Neural crest cell (in vitro differentiated cells): ENCODE data around the gene EGR1. TPM values are rescaled to one million over a fixed set of nuclear protein-coding genes. Genes with fewer than 3 reads are reported as not detected.
A peak's percentile ranks its signal among the peaks of the same experiment; 100 is the strongest.

Source experiments
- DNase-seq: peaks from one replicate; pipeline ENCODE4 v3.0.0; 2021; ENCODE audit warnings: low read depth, mixed read lengths, low spot score
- H3K27ac Mint-ChIP-seq: one replicate; pipeline ENCODE4 v1.8.0; 2021; ENCODE audit warnings: mild to moderate bottlenecking, mixed read lengths; ENCODE audit not compliant: unreplicated experiment
- H3K27me3 Mint-ChIP-seq: 2 replicates; pipeline ENCODE4 v1.8.0; 2021; ENCODE audit warnings: low read depth, mild to moderate bottlenecking, mixed read lengths
- H3K36me3 Mint-ChIP-seq: 2 replicates; pipeline ENCODE4 v1.8.0; 2021; ENCODE audit warnings: low read depth, mild to moderate bottlenecking, mixed read lengths
- H3K4me1 Mint-ChIP-seq: 2 replicates; pipeline ENCODE4 v1.8.0; 2021; ENCODE audit warnings: mixed read lengths
- H3K4me3 Mint-ChIP-seq: one replicate; pipeline ENCODE4 v1.8.0; 2021; ENCODE audit warnings: mild to moderate bottlenecking, mixed read lengths
- H3K9me3 Mint-ChIP-seq: 2 replicates; pipeline ENCODE4 v1.8.0; 2021; ENCODE audit warnings: mixed read lengths
- CTCF ChIP-seq: fragments of 200-600 bp; sonication (generic); conservative IDR thresholded peaks from 2 replicates; pipeline ENCODE4 v1.5.0; 2021; ENCODE audit warnings: antibody characterized with exemption, mild to moderate bottlenecking
- total RNA-seq: library from RNA; stranded (reverse); gene quantifications from 2 replicates; pipeline ENCODE4 v1.2.1, GENCODE V29; 2021

Gene EGR1
- total RNA-seq, 1 donor from 2014 or later: 21.5 TPM

GRCh38 chr5:138444774-138445546 lies 20.3 kb upstream of the EGR1 start:
- H3K4me3 Mint-ChIP-seq: no peak overlapping the region
- no peak for TF ChIP-seq CTCF
- H3K27me3 Mint-ChIP-seq: no peaks in the 10 kb centered on the region
- H3K36me3 Mint-ChIP-seq: no peaks in the 10 kb centered on the region
- H3K4me1 Mint-ChIP-seq: peaks cover 26% of the 10 kb centered on the region
- DNase-seq: no peak
- no peak overlapping the region for H3K27ac Mint-ChIP-seq
- no peaks in the 10 kb centered on the region for H3K9me3 Mint-ChIP-seq

- Mint-ChIP-seq H3K27ac (no peak overlapping the region), H3K27me3 (no peaks in the 10 kb centered on the region), H3K4me3 (no peak overlapping the region), H3K4me1 (peaks cover 22% of the 10 kb centered on the region), H3K36me3 (no peaks in the 10 kb centered on the region), H3K9me3 (no peaks in the 10 kb centered on the region)
- no peak for DNase-seq
- TF ChIP-seq CTCF: no peak
Observed at GRCh38 chr5:138445547-138446271, 19.6 kb upstream of the EGR1 start.

GRCh38 chr5:138448070-138448469 lies 17.2 kb upstream of the EGR1 start:
- no peak for DNase-seq
- H3K36me3 Mint-ChIP-seq: no peaks in the 10 kb centered on the region
- H3K9me3 Mint-ChIP-seq: no peaks in the 10 kb centered on the region
- no peak for TF ChIP-seq CTCF
- H3K4me1 Mint-ChIP-seq: peaks cover 20% of the 10 kb centered on the region
- no peak overlapping the region for H3K27ac Mint-ChIP-seq
- no peak overlapping the region for H3K4me3 Mint-ChIP-seq
- no peaks in the 10 kb centered on the region for H3K27me3 Mint-ChIP-seq

- no peak for DNase-seq
- H3K4me3 Mint-ChIP-seq: peak overlapping the region; percentile 66
- no peaks in the 10 kb centered on the region for H3K27me3 Mint-ChIP-seq
- TF ChIP-seq CTCF: no peak
- no peak overlapping the region for H3K27ac Mint-ChIP-seq
- H3K9me3 Mint-ChIP-seq: no peaks in the 10 kb centered on the region
- H3K36me3 Mint-ChIP-seq: no peaks in the 10 kb centered on the region
- peaks cover 20% of the 10 kb centered on the region for H3K4me1 Mint-ChIP-seq
Observed at GRCh38 chr5:138448481-138449398, 16.5 kb upstream of the EGR1 start.

- peaks cover 20% of the 10 kb centered on the region for H3K4me1 Mint-ChIP-seq
- H3K9me3 Mint-ChIP-seq: no peaks in the 10 kb centered on the region
- H3K27me3 Mint-ChIP-seq: no peaks in the 10 kb centered on the region
- peak overlapping the region; percentile 97 for H3K27ac Mint-ChIP-seq
- no peaks in the 10 kb centered on the region for H3K36me3 Mint-ChIP-seq
- peak overlapping the region; percentile 65 for H3K4me3 Mint-ChIP-seq
- peak; percentile 96 for TF ChIP-seq CTCF
- DNase-seq: peak; percentile 98
Observed at GRCh38 chr5:138449501-138450239, 15.6 kb upstream of the EGR1 start.
